Fibroblast of lung (primary cell): ENCODE data around the gene RPS26. TPM values are rescaled to one million over a fixed set of nuclear protein-coding genes. Genes with fewer than 3 reads are reported as not detected.

Experiments used
- DNase-seq, 2 donors: peaks; one replicate each; pipeline versions ENCODE4 v3.0.0 to v3.0.0-alpha.2; 2010; ENCODE audit warnings: low read depth in 2 of 2
- H2AFZ ChIP-seq: 2 replicates; pipeline ENCODE4 v1.5.1; 2012; ENCODE audit warnings: low read length, control low read depth, inconsistent platforms
- H3K27ac ChIP-seq: 2 replicates; pipeline ENCODE4 v1.5.1; 2011; ENCODE audit warnings: low read length, control low read depth; ENCODE audit not compliant: insufficient read depth
- H3K27me3 ChIP-seq: 2 replicates; pipeline ENCODE4 v1.5.1; 2011; ENCODE audit warnings: mild to moderate bottlenecking, low read length; ENCODE audit not compliant: control insufficient read depth, insufficient read depth
- H3K36me3 ChIP-seq: 2 replicates; pipeline ENCODE4 v1.5.1; 2011; ENCODE audit warnings: low read length; ENCODE audit not compliant: control insufficient read depth, insufficient read depth
- H3K4me1 ChIP-seq: 2 replicates; pipeline ENCODE4 v1.5.1; 2011; ENCODE audit warnings: low read length; ENCODE audit not compliant: control insufficient read depth, insufficient read depth; ENCODE audit errors: extremely low read depth
- H3K4me2 ChIP-seq: 2 replicates; pipeline ENCODE4 v1.5.1; 2011; ENCODE audit warnings: low read length, control low read depth; ENCODE audit not compliant: insufficient read depth; ENCODE audit errors: extremely low read depth
- H3K4me3 ChIP-seq, 4 experiments: fragments of 200-600 bp in 1 of 4; sonication (generic) in 1 of 4; replicated peaks in 1 of 4; 2 replicates each; pipeline ENCODE4 v1.5.1; 2011 to 2016; ENCODE audit warnings: low read length in 4 of 4, low read depth in 3 of 4, mild to moderate bottlenecking in 3 of 4, control low read depth in 2 of 4, inconsistent platforms in 1 of 4, mixed read lengths in 1 of 4; ENCODE audit not compliant: insufficient read depth in 1 of 4; ENCODE audit errors: control extremely low read depth in 1 of 4
- H3K79me2 ChIP-seq: 2 replicates; pipeline ENCODE4 v1.5.1; 2012; ENCODE audit warnings: mild to moderate bottlenecking, low read length, inconsistent platforms; ENCODE audit not compliant: control insufficient read depth, insufficient read depth
- H3K9ac ChIP-seq: 2 replicates; pipeline ENCODE4 v1.5.1; 2011; ENCODE audit warnings: mild to moderate bottlenecking, low read length, control low read depth; ENCODE audit not compliant: insufficient read depth
- H3K9me3 ChIP-seq: 2 replicates; pipeline ENCODE4 v1.5.1; 2012; ENCODE audit warnings: low read depth, low read length; ENCODE audit not compliant: control insufficient read depth, insufficient read depth
- H4K20me1 ChIP-seq: 2 replicates; pipeline ENCODE4 v1.5.1; 2011; ENCODE audit warnings: low read length; ENCODE audit not compliant: control insufficient read depth, insufficient read depth; ENCODE audit errors: extremely low read depth
- CTCF ChIP-seq, 2 donors: IDR thresholded peaks in 1 of 2; conservative IDR thresholded peaks in 1 of 2; 1 replicate in 1 of 2; 2 replicates in 1 of 2; pipeline ENCODE4 v1.5.1; 2011 to 2012; ENCODE audit warnings: low read length in 2 of 2, control low read depth in 1 of 2, inconsistent platforms in 1 of 2, low read depth in 1 of 2, mild to moderate bottlenecking in 1 of 2
- EZH2 ChIP-seq: IDR thresholded peaks from 2 replicates; pipeline ENCODE4 v1.5.1; 2012; ENCODE audit warnings: low read length, control low read depth, mild to moderate bottlenecking; ENCODE audit errors: missing control alignments
- polyA plus RNA-seq, 2 donors: library from polyadenylated mRNA; depleted of rRNA in 1 of 2; stranded (reverse) in 1 of 2; unstranded in 1 of 2; fragments of >200 nt; gene quantifications; 2 replicates each; pipeline ENCODE4 v1.2.1, GENCODE V29; 2011 to 2012; ENCODE audit warnings: missing spikeins in 1 of 2
- total RNA-seq: library from RNA; depleted of rRNA; stranded (reverse); fragments of >200 nt; gene quantifications from 2 replicates; pipeline ENCODE4 v1.2.1, GENCODE V29; 2014

RPS26 gene
- total and polyA plus RNA-seq, 2 donors (not counting 1 experiment from before 2014, with no cell fraction given) = 86.2 to 739 TPM

DNA sequence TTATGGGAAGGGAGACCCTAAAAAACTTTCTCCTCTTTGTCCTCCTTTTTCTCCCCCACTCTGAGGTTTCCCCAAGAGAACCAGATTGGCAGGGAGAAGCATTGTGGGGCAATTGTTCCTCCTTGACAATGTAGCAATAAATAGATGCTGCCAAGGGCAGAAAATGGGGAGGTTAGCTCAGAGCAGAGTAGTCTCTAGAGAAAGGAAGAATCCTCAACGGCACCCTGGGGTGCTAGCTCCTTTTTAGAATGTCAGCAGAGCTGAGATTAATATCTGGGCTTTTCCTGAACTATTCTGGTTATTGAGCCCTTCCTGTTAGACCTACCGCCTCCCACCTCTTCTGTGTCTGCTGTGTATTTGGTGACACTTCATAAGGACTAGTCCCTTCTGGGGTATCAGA, 4.6 kb upstream of the RPS26 start:
- H3K27me3 ChIP-seq = no peaks in the 10 kb centered on the region
- H3K4me2 ChIP-seq = no peak overlapping the region
- H3K4me1 ChIP-seq = no peaks in the 10 kb centered on the region
- H3K36me3 ChIP-seq = peaks cover 7% of the 10 kb centered on the region
- TF ChIP-seq EZH2 = no peak
- no peak for TF ChIP-seq CTCF (conservative IDR thresholded peaks at IDR 0.05 in 1 of 2, IDR thresholded peaks at IDR 0.05 in 1 of 2; ENCODE audit: low read depth in 1 of 2, low read length in 2 of 2)
- no peaks in the 10 kb centered on the region for H4K20me1 ChIP-seq
- no peaks in the 10 kb centered on the region for H3K9me3 ChIP-seq
- peaks cover 3% of the 10 kb centered on the region for H3K79me2 ChIP-seq
- H2AFZ ChIP-seq = no peak overlapping the region
- no peak overlapping the region for H3K27ac ChIP-seq
- no peak overlapping the region for H3K4me3 ChIP-seq
- no peak overlapping the region for H3K9ac ChIP-seq
- DNase-seq = no peak

- TF ChIP-seq EZH2 = no peak
- TF ChIP-seq CTCF (conservative IDR thresholded peaks at IDR 0.05 in 1 of 2, IDR thresholded peaks at IDR 0.05 in 1 of 2; ENCODE audit: low read depth in 1 of 2, low read length in 2 of 2) = no peak
- no peak overlapping the region for H3K9ac ChIP-seq
- H3K4me3 ChIP-seq = no peak overlapping the region
- H3K27me3 ChIP-seq = no peaks in the 10 kb centered on the region
- H2AFZ ChIP-seq = no peak overlapping the region
- H3K9me3 ChIP-seq = no peaks in the 10 kb centered on the region
- H3K27ac ChIP-seq = no peak overlapping the region
- peaks cover 13% of the 10 kb centered on the region for H3K79me2 ChIP-seq
- H3K36me3 ChIP-seq = peaks cover 2% of the 10 kb centered on the region
- peaks cover 3% of the 10 kb centered on the region for H3K4me1 ChIP-seq
- H3K4me2 ChIP-seq = no peak overlapping the region
- H4K20me1 ChIP-seq = no peaks in the 10 kb centered on the region
- DNase-seq = no peak
Measured at GRCh38 chr12:56038022-56038655, 3.6 kb upstream of the RPS26 start.

DNA sequence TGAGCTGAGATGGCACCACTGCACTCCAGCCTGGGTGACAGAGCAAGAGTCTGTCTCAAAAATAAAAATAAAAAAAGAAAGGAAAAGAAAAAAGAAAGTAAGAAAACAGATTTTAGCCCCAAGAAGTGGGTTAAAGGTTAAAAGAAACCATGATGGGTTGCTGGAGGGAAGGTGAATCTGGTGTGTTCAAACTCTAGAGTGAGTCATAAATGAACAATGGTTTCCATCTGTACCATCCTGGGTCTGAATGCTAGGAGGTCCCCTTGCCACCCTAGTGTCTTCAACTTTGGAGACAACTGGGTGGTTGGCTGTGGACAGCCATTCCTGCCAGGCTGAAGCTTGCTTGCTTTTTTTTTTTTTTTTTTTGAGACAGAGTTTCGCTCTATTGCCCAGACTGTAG, 1.6 kb upstream of the RPS26 start:
- Histone ChIP-seq H3K4me1 (peaks cover 6% of the 10 kb centered on the region), H2AFZ (no peak overlapping the region), H3K4me2 (no peak overlapping the region), H3K9me3 (no peaks in the 10 kb centered on the region), H3K79me2 (peaks cover 20% of the 10 kb centered on the region), H3K27me3 (no peaks in the 10 kb centered on the region), H3K36me3 (peaks cover 7% of the 10 kb centered on the region), H3K27ac (no peak overlapping the region), H3K9ac (no peak overlapping the region), H3K4me3 (no peak overlapping the region), H4K20me1 (no peaks in the 10 kb centered on the region)
- TF ChIP-seq EZH2 (no peak), CTCF (conservative IDR thresholded peaks at IDR 0.05 in 1 of 2, IDR thresholded peaks at IDR 0.05 in 1 of 2; ENCODE audit: low read depth in 1 of 2, low read length in 2 of 2) (no peak)
- DNase-seq = no peak
